ENCODE results near the gene REPS2. TPM values are rescaled to one million over a fixed set of nuclear protein-coding genes. Genes with fewer than 3 reads are reported as not detected.

REPS2 gene
- total and polyA plus RNA-seq, 2 donors from 2014 or later, result 19.6 to 36.3 TPM

- FAIRE-seq (no peak), DNase-seq (no peak)
- H3K4me3 ChIP-seq (ENCODE audit: low read length in 3 of 3), result no peak overlapping the region
- H3K9me3 ChIP-seq (ENCODE audit: control insufficient read depth in 2 of 3, insufficient read depth in 1 of 3, low read length in 3 of 3), result no peaks in the 10 kb centered on the region
- TF ChIP-seq CTCF (IDR thresholded peaks at IDR 0.05; ENCODE audit: borderline replicate concordance, extremely low read depth, insufficient read depth), result no peak
- no peaks in the 10 kb centered on the region for H3K36me3 ChIP-seq (ENCODE audit: control insufficient read depth in 2 of 3, insufficient read depth in 3 of 3, low read length in 3 of 3)
- H3K27ac ChIP-seq (ENCODE audit: low read depth in 2 of 2, low read length in 2 of 2), result no peak overlapping the region
- H3K27me3 ChIP-seq (ENCODE audit: control insufficient read depth, insufficient read depth, low read length), result peaks cover 5% of the 10 kb centered on the region
- intact Hi-C loops (cut with DNase I), result no loop called here
- no peak overlapping the region for H3K9ac ChIP-seq (ENCODE audit: low read length in 3 of 3)
- H3K4me1 ChIP-seq (ENCODE audit: control insufficient read depth in 2 of 3, insufficient read depth in 2 of 3, low read depth in 1 of 3, low read length in 3 of 3), result peaks cover 0 to 4% (median 0%) of the 10 kb centered on the region in 3 donors
Observed at GRCh38 chrX:17077361-17077760, 130.9 kb downstream of the REPS2 start.

GRCh38 chrX:17078031-17078720 lies 131.7 kb downstream of the REPS2 start:
- Histone ChIP-seq H3K9me3 (ENCODE audit: control insufficient read depth in 2 of 3, insufficient read depth in 1 of 3, low read length in 3 of 3) (no peaks in the 10 kb centered on the region), H3K4me1 (ENCODE audit: control insufficient read depth in 2 of 3, insufficient read depth in 2 of 3, low read depth in 1 of 3, low read length in 3 of 3) (peaks cover 0 to 4% (median 0%) of the 10 kb centered on the region in 3 donors), H3K36me3 (ENCODE audit: control insufficient read depth in 2 of 3, insufficient read depth in 3 of 3, low read length in 3 of 3) (no peaks in the 10 kb centered on the region), H3K27me3 (ENCODE audit: control insufficient read depth, insufficient read depth, low read length) (peaks cover 5% of the 10 kb centered on the region), H3K4me3 (ENCODE audit: low read length in 3 of 3) (no peak overlapping the region), H3K9ac (ENCODE audit: low read length in 3 of 3) (no peak overlapping the region), H3K27ac (ENCODE audit: low read depth in 2 of 2, low read length in 2 of 2) (peak overlapping the region in 1 of 2 donors; percentile 47)
- intact Hi-C loops (cut with DNase I), result no loop called here
- no peak for FAIRE-seq
- DNase-seq, result no peak
- no peak for TF ChIP-seq CTCF (IDR thresholded peaks at IDR 0.05; ENCODE audit: borderline replicate concordance, extremely low read depth, insufficient read depth)

GRCh38 chrX:17081511-17081910 lies 135.1 kb downstream of the REPS2 start:
- DNase-seq, result peak in 1 of 5 donors; percentile 3
- Histone ChIP-seq H3K4me1 (ENCODE audit: control insufficient read depth in 2 of 3, insufficient read depth in 2 of 3, low read depth in 1 of 3, low read length in 3 of 3) (peaks cover 0 to 4% (median 0%) of the 10 kb centered on the region in 3 donors), H3K9ac (ENCODE audit: low read length in 3 of 3) (no peak overlapping the region), H3K36me3 (ENCODE audit: control insufficient read depth in 2 of 3, insufficient read depth in 3 of 3, low read length in 3 of 3) (no peaks in the 10 kb centered on the region), H3K27me3 (ENCODE audit: control insufficient read depth, insufficient read depth, low read length) (peaks cover 5% of the 10 kb centered on the region), H3K4me3 (ENCODE audit: low read length in 3 of 3) (no peak overlapping the region), H3K27ac (ENCODE audit: low read depth in 2 of 2, low read length in 2 of 2) (no peak overlapping the region), H3K9me3 (ENCODE audit: control insufficient read depth in 2 of 3, insufficient read depth in 1 of 3, low read length in 3 of 3) (no peaks in the 10 kb centered on the region)
- FAIRE-seq, result no peak
- intact Hi-C loops (cut with DNase I), result no loop called here
- TF ChIP-seq CTCF (IDR thresholded peaks at IDR 0.05; ENCODE audit: borderline replicate concordance, extremely low read depth, insufficient read depth), result no peak
